Ramos (cell line): ENCODE measurements around the gene KRTAP19-8.

ENCODE experiments used
- in situ Hi-C: fragments of 300-500 bp; cut with MboI; formaldehyde crosslinking; loops from one replicate; pipeline ENCODE4 v1.14.3; 2022; ENCODE audit warnings: low sequenced_read_pairs; ENCODE audit not compliant: unreplicated experiment

KRTAP19-8 gene

GRCh38 chr21:31014891-31015290, 23.4 kb downstream of the KRTAP19-8 start:
- in situ Hi-C loops, result no loop called here

DNA sequence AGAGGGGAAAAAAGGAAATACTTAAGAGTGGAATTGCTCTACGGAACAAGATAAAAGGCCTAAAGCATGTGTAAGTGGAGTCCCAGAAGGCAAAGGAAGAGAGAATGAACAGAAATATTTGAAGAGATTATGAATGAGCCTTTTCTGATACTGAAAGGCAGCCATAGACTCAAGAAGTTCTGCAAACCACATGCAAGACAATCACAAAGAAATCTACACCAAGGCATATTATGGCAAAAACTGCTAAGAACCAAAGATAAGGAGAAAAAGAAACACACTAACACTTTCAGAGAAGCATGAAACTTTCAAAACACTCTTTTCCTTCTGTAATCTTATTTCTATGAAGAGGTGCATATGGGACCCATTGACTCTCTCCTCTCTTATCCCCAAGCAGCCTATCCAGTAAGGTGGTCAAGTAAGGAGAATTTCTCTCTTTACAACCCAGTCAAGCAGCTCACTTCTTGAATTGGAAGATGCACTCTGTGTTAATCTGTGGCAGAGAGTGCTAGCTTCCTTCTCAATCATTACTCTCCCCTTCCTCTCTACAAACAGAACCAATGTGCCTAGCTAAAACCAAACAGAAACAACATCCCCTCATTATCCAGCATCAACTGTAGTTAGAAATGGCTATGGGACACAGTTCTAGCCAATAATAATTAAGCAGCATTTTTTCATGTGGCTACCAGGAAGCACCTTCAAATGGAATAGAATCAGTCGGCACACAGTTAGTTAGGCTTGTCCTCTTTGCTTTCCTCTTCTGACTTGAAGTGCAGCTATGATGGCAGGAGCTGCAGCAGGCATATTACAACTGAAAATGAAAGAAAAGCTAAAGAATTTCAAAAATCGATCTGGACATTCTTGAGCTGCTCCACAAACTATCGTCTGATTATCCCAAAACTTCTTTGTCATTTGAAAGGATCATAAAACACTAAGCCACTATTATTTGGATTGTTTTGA, 25.9 kb downstream of the KRTAP19-8 start:
- in situ Hi-C loops, result no loop called here

DNA sequence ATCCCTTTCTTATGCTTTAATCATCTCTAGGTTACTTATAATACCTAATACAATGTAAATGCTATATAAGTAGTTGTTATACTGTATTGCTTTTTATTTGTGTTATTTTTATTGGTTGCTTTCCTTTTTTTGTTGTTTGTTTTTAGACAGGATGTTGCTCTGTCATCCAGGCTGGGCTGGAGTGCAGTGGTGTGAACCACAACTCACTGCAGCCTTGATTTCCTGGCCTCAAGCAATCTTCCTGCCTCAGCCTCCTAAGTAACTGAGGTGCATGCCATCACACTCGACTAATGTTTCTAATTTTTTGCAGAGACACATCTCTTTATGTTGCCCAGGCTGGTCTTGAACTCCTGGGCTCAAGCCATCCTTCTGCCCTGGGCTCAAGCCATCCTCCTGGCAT, 26.9 kb downstream of the KRTAP19-8 start:
- in situ Hi-C loops, result no loop called here

- in situ Hi-C loops, result no loop called here
These were observed 29.9 kb downstream of the KRTAP19-8 start for GRCh38 chr21:31008355-31008754.

GRCh38 chr21:31005019-31005418, 33.3 kb downstream of the KRTAP19-8 start:
- in situ Hi-C loops, result no loop called here

DNA sequence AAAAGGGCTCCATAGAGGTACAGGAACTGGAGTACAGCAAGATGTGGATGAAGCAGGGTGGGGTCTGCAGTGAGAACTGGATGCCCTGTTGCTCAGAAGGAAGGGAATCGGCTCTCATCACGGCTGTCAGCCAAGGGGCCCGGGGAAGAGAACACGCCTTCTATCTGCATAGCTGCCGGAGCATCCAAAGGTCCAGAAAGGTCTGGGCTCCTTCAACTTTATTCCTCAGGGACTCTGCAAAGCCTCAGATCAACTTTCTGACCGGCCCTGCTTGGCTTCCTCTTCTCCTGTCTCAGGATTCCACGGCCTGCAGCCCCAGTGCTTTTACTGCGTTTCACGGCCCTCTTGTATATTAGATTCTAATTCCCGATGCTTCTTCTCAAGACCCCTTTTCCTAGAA, 34.8 kb downstream of the KRTAP19-8 start:
- in situ Hi-C loops, result no loop called here

DNA sequence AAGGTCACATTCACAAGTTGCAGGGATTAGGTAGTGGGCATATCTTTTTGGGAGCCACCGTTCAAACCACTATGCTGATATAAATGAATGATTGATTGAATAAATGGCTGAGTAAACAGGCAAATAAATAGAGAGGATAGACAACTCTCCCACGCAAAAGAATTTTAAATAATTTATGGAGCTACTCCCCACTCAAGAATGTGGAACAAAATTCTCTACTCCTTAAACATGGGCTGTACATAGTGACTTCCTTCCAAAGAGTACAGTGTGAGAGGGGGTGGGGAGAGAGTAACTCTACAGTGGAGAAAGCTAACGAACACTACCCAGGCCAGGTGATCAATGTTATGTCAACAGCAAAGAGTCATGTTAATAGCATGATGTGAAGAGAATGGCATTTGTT, 40.7 kb downstream of the KRTAP19-8 start:
- in situ Hi-C loops, result no loop called here

GRCh38 chr21:30996728-30997127, 41.5 kb downstream of the KRTAP19-8 start:
- in situ Hi-C loops, result no loop called here

- in situ Hi-C loops, result no loop called here
These were observed 43.3 kb downstream of the KRTAP19-8 start for GRCh38 chr21:30994932-30995331.

DNA sequence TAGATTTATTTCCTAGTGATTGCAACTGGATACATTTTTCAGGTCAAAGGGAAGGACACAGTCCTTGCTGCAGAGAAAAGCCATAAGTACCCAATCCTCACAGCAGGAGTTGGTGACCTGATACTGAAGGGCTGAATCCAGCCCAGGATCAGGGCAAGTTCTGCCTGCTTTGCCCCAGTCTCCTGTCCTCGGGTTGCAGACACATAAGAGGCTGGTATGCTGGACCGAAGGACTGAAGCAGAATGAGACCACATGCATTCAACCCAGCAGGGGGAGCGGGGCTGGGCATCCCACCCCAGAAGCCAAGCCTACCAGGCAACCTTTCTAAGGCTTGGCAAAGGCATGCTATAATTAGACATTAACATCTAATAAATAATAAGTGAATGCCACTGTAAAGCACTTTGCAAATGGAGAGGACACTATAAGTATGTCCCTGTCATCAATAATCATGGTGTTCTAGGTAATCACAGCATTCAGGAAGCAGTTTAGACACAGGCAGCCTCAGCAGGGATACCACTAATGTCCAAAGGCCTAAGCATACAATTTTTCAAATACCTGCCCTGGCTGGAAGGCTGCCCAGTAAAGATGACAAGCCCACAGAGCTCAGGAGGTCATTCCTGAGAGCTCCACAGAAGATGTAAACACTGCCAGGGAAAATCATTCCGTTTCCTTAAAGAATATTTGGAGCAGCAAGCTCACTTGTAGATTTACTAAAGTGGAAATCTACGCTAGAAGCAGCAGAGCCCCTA, 47.6 kb downstream of the KRTAP19-8 start:
- in situ Hi-C loops, result no loop called here

DNA sequence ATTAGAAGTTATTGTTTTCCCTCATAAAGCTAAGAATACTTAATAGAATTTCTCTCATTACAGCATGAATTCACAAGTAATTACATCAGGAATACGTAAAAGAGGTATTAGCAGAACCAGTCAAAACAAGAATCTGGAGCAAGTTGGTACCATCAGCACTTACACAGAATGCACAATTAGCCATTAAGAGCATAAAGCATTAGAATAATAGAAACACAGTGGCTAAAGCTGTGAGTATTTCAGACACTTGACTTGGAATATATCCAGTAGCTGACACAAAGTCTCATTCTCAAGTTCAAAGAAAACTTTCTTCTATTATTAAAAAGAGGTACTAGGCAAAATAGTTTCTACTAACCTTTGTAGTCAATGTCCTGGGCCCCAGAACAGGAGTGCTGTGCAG, 49.6 kb downstream of the KRTAP19-8 start:
- in situ Hi-C loops, result no loop called here
